Measurements from ENCODE around the gene FES.

FES gene

DNA sequence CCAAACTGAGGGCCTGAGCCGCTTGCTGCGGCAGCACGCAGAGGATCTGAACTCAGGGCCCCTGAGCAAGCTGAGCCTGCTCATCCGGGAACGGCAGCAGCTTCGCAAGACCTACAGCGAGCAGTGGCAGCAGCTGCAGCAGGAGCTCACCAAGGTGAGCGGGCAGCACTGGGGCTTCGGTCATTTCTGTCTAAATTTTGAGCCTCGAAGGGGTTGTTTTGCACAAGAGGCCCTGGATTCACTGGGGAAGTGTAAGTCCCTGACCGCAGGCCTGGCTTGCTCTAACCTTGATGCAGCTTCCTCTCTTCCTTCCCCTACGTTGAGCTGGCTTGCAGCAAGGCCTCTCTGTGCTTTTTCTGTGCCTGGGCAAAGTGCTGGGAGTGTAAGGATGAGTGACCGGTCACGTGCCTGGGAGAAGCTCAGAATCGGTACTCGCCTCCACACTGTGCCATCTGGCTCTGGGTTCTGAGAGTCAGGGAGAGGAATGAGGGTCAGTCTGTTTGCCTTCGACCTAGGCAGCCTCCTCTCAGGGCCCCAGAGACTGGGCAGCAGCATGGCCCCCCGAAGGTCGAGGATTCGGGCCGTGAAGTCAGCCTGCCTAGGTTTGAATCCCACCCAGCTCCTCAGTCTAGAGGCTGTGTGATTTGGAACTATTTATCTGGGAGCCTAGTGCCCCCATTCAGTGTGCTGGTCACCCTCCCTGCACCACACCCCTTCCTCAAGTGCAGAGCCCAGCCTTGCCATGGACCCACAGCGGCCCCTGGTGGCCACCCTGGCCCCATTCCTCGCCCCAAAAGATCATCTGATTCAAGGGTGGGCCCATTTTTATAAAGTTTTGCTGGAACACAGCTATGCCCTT is 1.4 kb downstream of the FES start:
- no peaks in the 10 kb centered on the region for H3K27me3 ChIP-seq (ENCODE audit: insufficient read depth, low read length)
- 74% methylated on average over 23 of the region's 23 CpGs for WGBS
- H3K4me3 ChIP-seq (ENCODE audit: low read length): no peak overlapping the region
- no peak overlapping the region for H3K9ac ChIP-seq (ENCODE audit: low read depth, low read length)
- H3K27ac ChIP-seq (ENCODE audit: low read depth, low read length): no peak overlapping the region
- peaks cover 8% of the 10 kb centered on the region for H3K4me1 ChIP-seq (ENCODE audit: insufficient read depth, low read length)
- no peaks in the 10 kb centered on the region for H3K9me3 ChIP-seq (ENCODE audit: insufficient read depth, low read depth, low read length)
- H3K36me3 ChIP-seq (ENCODE audit: insufficient read depth, low read length): 0 out of 2 replicates have a peak, but pooled peaks cover 1% of the 10 kb centered on the region

DNA sequence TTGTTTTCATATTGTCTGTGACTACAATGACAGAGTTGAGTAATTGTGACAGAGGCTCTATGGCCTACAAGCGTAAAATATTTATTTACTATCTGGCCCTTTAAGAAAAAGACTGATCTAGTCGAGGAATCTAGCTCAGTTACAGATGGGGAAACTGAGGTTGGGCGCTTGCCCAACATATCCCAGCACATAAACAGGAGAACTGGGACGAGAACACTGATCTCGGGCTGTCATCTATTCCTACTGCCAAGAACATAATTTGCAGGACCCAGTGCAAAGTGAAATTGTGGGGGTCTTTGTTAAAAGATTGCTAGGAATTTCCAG is 1.9 kb downstream of the FES start:
- 84% methylated on average over 4 of the region's 5 CpGs for WGBS
- no peak overlapping the region for H3K27ac ChIP-seq (ENCODE audit: low read depth, low read length)
- no peak overlapping the region for H3K4me3 ChIP-seq (ENCODE audit: low read length)
- H3K27me3 ChIP-seq (ENCODE audit: insufficient read depth, low read length): no peaks in the 10 kb centered on the region
- no peak overlapping the region for H3K9ac ChIP-seq (ENCODE audit: low read depth, low read length)
- no peaks in the 10 kb centered on the region for H3K36me3 ChIP-seq (ENCODE audit: insufficient read depth, low read length)
- H3K9me3 ChIP-seq (ENCODE audit: insufficient read depth, low read depth, low read length): no peaks in the 10 kb centered on the region
- peaks cover 8% of the 10 kb centered on the region for H3K4me1 ChIP-seq (ENCODE audit: insufficient read depth, low read length)

DNA sequence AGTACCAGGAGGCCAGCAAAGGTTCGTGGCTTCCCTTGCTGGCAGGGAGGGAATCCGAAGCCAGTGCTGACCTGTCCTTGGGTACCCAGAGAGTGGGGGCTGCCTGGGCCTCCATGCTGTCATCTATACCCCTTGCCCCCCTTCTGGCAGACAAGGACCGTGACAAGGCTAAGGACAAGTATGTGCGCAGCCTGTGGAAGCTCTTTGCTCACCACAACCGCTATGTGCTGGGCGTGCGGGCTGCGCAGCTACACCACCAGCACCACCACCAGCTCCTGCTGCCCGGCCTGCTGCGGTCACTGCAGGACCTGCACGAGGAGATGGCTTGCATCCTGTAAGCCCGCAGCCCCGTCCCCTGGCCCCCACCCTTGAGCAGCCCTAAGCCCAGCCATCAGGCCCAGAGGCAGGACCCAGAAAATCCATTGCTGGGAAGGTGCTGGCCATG is 2.8 kb downstream of the FES start:
- Histone ChIP-seq H3K4me3 (ENCODE audit: low read length) (no peak overlapping the region), H3K27ac (ENCODE audit: low read depth, low read length) (no peak overlapping the region), H3K4me1 (ENCODE audit: insufficient read depth, low read length) (peaks cover 8% of the 10 kb centered on the region), H3K9ac (ENCODE audit: low read depth, low read length) (no peak overlapping the region), H3K27me3 (ENCODE audit: insufficient read depth, low read length) (no peaks in the 10 kb centered on the region), H3K9me3 (ENCODE audit: insufficient read depth, low read depth, low read length) (no peaks in the 10 kb centered on the region), H3K36me3 (ENCODE audit: insufficient read depth, low read length) (no peaks in the 10 kb centered on the region)
- 94% methylated on average over 13 of the region's 13 CpGs for WGBS

DNA sequence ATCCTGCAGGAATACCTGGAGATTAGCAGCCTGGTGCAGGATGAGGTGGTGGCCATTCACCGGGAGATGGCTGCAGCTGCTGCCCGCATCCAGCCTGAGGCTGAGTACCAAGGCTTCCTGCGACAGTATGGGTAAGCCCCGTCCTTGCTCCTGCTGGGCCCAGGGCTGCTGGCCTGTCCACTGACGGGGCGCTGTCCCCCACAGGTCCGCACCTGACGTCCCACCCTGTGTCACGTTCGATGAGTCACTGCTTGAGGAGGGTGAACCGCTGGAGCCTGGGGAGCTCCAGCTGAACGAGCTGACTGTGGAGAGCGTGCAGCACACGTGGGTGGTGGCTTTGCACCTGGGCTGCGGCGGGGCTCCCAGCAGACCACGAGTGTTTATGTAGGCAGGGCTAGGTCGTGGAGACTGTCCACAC is 5.0 kb downstream of the FES start:
- Histone ChIP-seq H3K9ac (ENCODE audit: low read depth, low read length) (no peak overlapping the region), H3K4me3 (ENCODE audit: low read length) (no peak overlapping the region), H3K27ac (ENCODE audit: low read depth, low read length) (no peak overlapping the region), H3K36me3 (ENCODE audit: insufficient read depth, low read length) (peaks cover 14% of the 10 kb centered on the region; the same call in 1 of the 2 replicates), H3K27me3 (ENCODE audit: insufficient read depth, low read length) (no peaks in the 10 kb centered on the region), H3K9me3 (ENCODE audit: insufficient read depth, low read depth, low read length) (no peaks in the 10 kb centered on the region), H3K4me1 (ENCODE audit: insufficient read depth, low read length) (peaks cover 5% of the 10 kb centered on the region)
- WGBS: 93% methylated on average over 18 of the region's 18 CpGs

DNA sequence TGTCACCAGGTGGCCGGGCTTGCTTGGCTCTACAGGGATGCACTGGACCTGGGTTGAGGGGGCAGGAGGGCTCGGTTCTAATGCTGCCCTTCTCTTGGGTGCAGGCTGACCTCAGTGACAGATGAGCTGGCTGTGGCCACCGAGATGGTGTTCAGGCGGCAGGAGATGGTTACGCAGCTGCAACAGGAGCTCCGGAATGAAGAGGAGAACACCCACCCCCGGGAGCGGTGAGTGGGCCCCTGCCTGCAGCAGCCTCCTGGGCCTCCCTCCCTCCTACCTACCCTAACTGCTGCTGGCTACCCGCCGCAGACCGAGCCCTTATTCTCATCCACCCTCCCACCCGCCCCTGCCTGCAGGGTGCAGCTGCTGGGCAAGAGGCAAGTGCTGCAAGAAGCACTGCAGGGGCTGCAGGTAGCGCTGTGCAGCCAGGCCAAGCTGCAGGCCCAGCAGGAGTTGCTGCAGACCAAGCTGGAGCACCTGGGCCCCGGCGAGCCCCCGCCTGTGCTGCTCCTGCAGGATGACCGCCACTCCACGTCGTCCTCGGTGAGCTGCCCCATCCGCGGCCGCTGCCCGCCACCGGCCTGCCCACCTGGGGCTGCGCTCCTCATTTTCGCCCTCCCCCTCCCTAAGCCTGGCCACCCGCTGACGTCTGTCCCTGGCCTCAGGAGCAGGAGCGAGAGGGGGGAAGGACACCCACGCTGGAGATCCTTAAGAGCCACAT is 5.6 kb downstream of the FES start:
- Histone ChIP-seq H3K9me3 (ENCODE audit: insufficient read depth, low read depth, low read length) (no peaks in the 10 kb centered on the region), H3K4me3 (ENCODE audit: low read length) (no peak overlapping the region), H3K36me3 (ENCODE audit: insufficient read depth, low read length) (peaks cover 14% of the 10 kb centered on the region; the same call in 1 of the 2 replicates), H3K27me3 (ENCODE audit: insufficient read depth, low read length) (no peaks in the 10 kb centered on the region), H3K9ac (ENCODE audit: low read depth, low read length) (no peak overlapping the region), H3K27ac (ENCODE audit: low read depth, low read length) (no peak overlapping the region), H3K4me1 (ENCODE audit: insufficient read depth, low read length) (peaks cover 5% of the 10 kb centered on the region)
- WGBS: 85% methylated on average over 31 of the region's 31 CpGs

DNA sequence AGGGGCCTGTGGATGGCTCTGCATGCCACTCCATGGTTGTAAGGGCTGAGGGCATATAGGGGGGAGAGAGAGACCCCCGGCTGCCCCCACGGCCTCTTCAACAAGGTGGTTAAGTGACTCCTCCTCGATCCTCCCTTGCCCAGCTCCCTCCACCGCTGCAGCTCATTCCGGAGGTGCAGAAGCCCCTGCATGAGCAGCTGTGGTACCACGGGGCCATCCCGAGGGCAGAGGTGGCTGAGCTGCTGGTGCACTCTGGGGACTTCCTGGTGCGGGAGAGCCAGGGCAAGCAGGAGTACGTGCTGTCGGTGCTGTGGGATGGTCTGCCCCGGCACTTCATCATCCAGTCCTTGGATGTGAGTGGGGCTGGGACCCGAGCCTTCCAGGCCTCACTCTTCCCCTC is 6.5 kb downstream of the FES start:
- Histone ChIP-seq H3K9me3 (ENCODE audit: insufficient read depth, low read depth, low read length) (no peaks in the 10 kb centered on the region), H3K27me3 (ENCODE audit: insufficient read depth, low read length) (no peaks in the 10 kb centered on the region), H3K4me3 (ENCODE audit: low read length) (no peak overlapping the region), H3K9ac (ENCODE audit: low read depth, low read length) (no peak overlapping the region), H3K4me1 (ENCODE audit: insufficient read depth, low read length) (peaks cover under 1% of the 10 kb centered on the region), H3K36me3 (ENCODE audit: insufficient read depth, low read length) (peaks cover 14% of the 10 kb centered on the region; the same call in 1 of the 2 replicates), H3K27ac (ENCODE audit: low read depth, low read length) (no peak overlapping the region)
- 88% methylated on average over 11 of the region's 12 CpGs for WGBS

DNA sequence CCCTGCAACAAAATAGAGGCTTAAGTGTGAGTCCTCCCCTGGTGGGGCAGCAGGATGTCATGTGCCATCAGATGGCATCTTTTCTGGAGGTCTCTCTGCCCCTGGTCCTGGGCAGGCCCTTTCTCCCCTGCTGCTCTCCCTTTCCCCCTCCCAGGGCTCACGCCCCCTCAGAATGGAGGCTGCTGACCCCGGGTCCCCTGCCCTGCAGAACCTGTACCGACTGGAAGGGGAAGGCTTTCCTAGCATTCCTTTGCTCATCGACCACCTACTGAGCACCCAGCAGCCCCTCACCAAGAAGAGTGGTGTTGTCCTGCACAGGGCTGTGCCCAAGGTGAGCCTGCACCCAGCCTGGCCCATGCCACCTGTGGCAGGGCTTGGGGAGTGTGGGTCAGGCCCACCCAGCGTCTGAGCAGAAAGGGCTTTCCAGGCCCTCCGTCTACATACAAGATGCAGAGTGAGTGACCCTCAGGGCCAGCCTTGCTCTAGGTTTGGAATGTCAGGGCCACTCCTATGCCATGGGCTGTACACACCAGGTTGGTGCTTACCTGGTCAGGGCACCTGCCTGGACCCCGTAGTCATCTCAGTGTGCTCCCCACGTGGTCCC is 7.1 kb downstream of the FES start:
- Histone ChIP-seq H3K36me3 (ENCODE audit: insufficient read depth, low read length) (peaks cover 14% of the 10 kb centered on the region; the same call in 1 of the 2 replicates), H3K9ac (ENCODE audit: low read depth, low read length) (no peak overlapping the region), H3K27ac (ENCODE audit: low read depth, low read length) (no peak overlapping the region), H3K9me3 (ENCODE audit: insufficient read depth, low read depth, low read length) (no peaks in the 10 kb centered on the region), H3K4me3 (ENCODE audit: low read length) (no peak overlapping the region), H3K4me1 (ENCODE audit: insufficient read depth, low read length) (no peaks in the 10 kb centered on the region), H3K27me3 (ENCODE audit: insufficient read depth, low read length) (no peaks in the 10 kb centered on the region)
- 90% methylated on average over 8 of the region's 8 CpGs for WGBS

- Histone ChIP-seq H3K4me1 (ENCODE audit: insufficient read depth, low read length) (no peaks in the 10 kb centered on the region), H3K9ac (ENCODE audit: low read depth, low read length) (no peak overlapping the region), H3K9me3 (ENCODE audit: insufficient read depth, low read depth, low read length) (no peaks in the 10 kb centered on the region), H3K27ac (ENCODE audit: low read depth, low read length) (no peak overlapping the region), H3K36me3 (ENCODE audit: insufficient read depth, low read length) (peaks cover 14% of the 10 kb centered on the region; the same call in 1 of the 2 replicates), H3K4me3 (ENCODE audit: low read length) (no peak overlapping the region), H3K27me3 (ENCODE audit: insufficient read depth, low read length) (no peaks in the 10 kb centered on the region)
- WGBS: 95% methylated on average over 11 of the region's 11 CpGs
Observed at GRCh38 chr15:90892023-90892422, 7.7 kb downstream of the FES start.

DNA sequence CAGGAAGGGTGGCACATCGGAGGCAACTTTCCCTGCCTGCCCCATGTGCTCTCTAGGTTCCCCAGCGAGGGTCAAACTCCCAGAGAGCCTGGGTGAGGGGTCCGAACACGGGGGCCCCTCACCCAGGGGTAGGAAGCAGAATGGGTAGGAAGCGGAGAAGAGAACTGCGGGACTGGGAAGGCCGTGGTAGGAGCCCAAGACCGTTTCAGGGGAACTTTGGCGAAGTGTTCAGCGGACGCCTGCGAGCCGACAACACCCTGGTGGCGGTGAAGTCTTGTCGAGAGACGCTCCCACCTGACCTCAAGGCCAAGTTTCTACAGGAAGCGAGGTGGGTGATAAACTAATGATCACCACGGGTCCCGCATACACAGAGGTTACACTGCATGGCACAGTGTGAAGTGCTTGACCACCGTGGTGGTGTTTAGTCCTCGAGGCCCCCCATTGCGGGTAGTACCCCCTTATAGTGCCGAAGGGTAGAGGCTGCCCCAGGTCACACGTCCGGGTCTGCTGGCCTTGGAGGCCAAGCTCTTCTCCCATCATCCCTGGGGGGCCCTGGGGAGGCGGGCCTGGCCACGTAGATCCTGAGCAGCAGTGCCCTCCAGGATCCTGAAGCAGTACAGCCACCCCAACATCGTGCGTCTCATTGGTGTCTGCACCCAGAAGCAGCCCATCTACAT is 8.3 kb downstream of the FES start:
- H3K9ac ChIP-seq (ENCODE audit: low read depth, low read length): no peak overlapping the region
- H3K4me3 ChIP-seq (ENCODE audit: low read length): no peak overlapping the region

DNA sequence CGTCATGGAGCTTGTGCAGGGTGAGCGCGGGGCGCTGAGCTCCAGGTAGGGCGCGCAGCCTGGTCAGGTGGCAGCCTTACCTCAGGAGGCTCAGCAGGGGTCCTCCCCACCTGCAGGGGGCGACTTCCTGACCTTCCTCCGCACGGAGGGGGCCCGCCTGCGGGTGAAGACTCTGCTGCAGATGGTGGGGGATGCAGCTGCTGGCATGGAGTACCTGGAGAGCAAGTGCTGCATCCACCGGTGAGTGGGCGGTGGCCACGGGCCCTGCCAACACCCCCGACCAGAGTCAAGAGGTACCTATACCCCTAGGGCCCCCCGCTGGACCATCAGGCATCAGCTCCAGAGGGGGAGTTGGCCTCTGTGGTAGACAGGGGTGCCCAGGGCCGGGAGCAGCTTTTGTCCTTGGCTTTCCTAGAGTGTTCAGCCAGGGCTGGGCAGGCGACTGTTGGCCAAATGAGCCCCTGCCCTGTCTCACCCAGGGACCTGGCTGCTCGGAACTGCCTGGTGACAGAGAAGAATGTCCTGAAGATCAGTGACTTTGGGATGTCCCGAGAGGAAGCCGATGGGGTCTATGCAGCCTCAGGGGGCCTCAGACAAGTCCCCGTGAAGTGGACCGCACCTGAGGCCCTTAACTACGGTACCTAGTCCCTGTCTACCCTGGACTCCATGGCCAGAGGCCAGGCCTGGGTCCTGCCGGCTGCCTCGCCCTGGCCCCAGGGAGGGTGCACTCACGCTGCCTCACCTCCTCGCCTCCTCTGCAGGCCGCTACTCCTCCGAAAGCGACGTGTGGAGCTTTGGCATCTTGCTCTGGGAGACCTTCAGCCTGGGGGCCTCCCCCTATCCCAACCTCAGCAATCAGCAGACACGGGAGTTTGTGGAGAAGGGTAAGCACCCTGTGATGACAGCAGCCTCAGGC is 9.1 kb downstream of the FES start:
- H3K4me3 ChIP-seq (ENCODE audit: low read length): no peak overlapping the region
- H3K4me1 ChIP-seq (ENCODE audit: insufficient read depth, low read length): no peaks in the 10 kb centered on the region
- 93% methylated on average over 33 of the region's 33 CpGs for WGBS
- H3K9ac ChIP-seq (ENCODE audit: low read depth, low read length): no peak overlapping the region
- H3K27me3 ChIP-seq (ENCODE audit: insufficient read depth, low read length): no peaks in the 10 kb centered on the region
- no peaks in the 10 kb centered on the region for H3K9me3 ChIP-seq (ENCODE audit: insufficient read depth, low read depth, low read length)
- peaks cover 14% of the 10 kb centered on the region; the same call in 1 of the 2 replicates for H3K36me3 ChIP-seq (ENCODE audit: insufficient read depth, low read length)
- no peak overlapping the region for H3K27ac ChIP-seq (ENCODE audit: low read depth, low read length)

More for the DNA sequence above, 8.3 kb downstream of the FES start:
- Histone ChIP-seq H3K36me3 (ENCODE audit: insufficient read depth, low read length) (peaks cover 14% of the 10 kb centered on the region; the same call in 1 of the 2 replicates), H3K27me3 (ENCODE audit: insufficient read depth, low read length) (no peaks in the 10 kb centered on the region), H3K4me1 (ENCODE audit: insufficient read depth, low read length) (no peaks in the 10 kb centered on the region), H3K9me3 (ENCODE audit: insufficient read depth, low read depth, low read length) (no peaks in the 10 kb centered on the region), H3K27ac (ENCODE audit: low read depth, low read length) (no peak overlapping the region)
- 96% methylated on average over 29 of the region's 29 CpGs for WGBS

All from HUES64 (cell line).